GM19035 (cell line): ENCODE data around the gene ADI1.
A peak's percentile ranks its signal among the peaks of the same experiment; 100 is the strongest.

Experiments
- ATAC-seq: cut with Tn5 transposase; IDR thresholded peaks from one replicate; pipeline ENCODE4 v1.9.1; 2021; ENCODE audit not compliant: unreplicated experiment

Gene ADI1, protein sequence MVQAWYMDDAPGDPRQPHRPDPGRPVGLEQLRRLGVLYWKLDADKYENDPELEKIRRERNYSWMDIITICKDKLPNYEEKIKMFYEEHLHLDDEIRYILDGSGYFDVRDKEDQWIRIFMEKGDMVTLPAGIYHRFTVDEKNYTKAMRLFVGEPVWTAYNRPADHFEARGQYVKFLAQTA

GRCh38 chr2:3519255-3520205 lies at the start of gene ADI1:
TSS of gene ADI1 (minus strand) at chr2:3519531. CDS start at chr2:3519487, 44 bp downstream.
- peak; percentile 64 for ATAC-seq

- ATAC-seq: no peak
Observed at GRCh38 chr2:3566806-3567205, 47.5 kb upstream of the ADI1 start.

DNA sequence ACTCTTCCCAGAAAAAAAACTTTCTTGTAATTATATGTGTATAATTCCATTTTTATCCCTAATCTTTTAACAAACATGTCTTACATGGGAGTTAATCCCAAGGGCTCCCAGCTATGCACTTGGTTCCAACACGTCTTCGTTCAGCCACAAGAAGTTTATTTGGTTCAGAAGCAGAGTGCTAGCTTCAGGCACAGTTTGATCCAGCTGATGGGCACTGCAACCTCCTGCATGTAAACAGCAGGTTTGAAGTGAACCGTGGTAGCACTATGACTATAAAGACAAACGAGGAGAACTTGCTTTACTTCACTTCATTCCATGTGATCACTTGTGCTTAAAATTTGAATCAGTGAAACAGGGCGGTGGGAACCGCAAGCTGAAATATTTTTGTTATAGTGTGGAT lies 45.8 kb upstream of the ADI1 start:
- ATAC-seq: no peak

DNA sequence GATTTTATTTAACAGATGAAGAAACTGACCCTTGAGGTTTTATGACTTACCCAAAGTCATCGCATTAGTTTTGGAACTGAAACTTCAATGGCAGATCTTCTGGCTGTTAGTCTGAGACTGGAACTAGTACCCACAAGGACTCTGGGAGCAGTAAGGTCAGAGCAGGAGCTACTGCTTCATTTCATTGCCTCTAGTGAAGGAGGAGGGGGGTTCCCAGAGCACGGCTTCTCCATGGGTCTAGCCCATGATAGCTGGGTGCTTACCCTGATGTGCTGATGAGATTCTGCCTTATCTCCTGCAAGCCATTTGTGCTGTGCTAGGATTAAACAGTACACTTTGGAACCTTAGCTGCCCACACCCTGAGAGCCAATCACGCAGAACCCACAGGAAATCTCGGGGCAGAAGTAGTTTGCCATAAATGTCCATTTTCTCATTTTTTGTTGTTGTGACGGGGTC lies 44.2 kb upstream of the ADI1 start:
- ATAC-seq: peak; percentile 39

- peak; percentile 96 for ATAC-seq
Observed at GRCh38 chr2:3558205-3559014, 39.1 kb upstream of the ADI1 start, which contains the start of gene RNASEH1. TSS of gene RNASEH1 (minus strand) at chr2:3558333. CDS start at chr2:3558260, 73 bp downstream.

- ATAC-seq: peak; percentile 31
Observed at GRCh38 chr2:3557639-3558204, 38.4 kb upstream of the ADI1 start.

DNA sequence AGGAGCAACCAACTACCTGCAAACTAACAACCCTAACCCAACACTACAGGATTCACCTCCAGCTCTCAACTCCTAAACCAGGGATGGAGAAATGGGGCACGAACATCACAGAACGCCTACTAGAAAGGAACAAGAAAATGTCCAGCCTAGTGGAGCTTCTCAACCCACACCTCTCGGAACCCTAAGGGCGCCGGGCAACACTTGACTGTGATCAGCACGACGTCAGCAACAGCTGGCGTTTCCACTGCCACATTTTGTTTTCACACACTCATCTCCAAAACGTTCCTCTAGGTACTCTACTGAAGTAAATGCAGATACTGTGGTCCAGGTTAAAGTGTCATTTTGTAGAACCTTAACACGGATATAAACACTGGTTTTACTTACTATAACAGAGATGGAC lies 34.6 kb upstream of the ADI1 start:
- no peak for ATAC-seq

DNA sequence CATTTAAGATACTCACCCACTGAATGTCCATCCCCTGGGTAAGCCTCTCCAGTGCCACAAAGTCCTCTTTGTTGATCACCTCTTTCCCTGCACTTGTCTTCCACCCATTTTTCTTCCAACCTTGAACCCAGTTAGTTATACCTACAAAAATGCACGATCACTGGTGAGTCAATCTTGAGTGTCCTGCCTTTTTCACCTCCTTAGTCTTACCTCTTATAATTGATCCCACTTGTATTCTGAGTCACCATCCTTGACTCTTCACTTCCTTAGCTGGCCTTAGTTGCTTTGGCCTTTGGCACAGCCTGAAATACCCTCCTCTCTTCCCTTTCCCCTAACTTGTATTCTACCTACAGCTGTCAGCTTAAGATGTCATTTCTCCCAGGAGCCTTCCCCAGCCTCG lies 28.6 kb upstream of the ADI1 start:
- no peak for ATAC-seq

GRCh38 chr2:3545788-3546478 lies 26.6 kb upstream of the ADI1 start:
- ATAC-seq: no peak

GRCh38 chr2:3543023-3543683 lies 23.8 kb upstream of the ADI1 start:
- ATAC-seq: no peak

DNA sequence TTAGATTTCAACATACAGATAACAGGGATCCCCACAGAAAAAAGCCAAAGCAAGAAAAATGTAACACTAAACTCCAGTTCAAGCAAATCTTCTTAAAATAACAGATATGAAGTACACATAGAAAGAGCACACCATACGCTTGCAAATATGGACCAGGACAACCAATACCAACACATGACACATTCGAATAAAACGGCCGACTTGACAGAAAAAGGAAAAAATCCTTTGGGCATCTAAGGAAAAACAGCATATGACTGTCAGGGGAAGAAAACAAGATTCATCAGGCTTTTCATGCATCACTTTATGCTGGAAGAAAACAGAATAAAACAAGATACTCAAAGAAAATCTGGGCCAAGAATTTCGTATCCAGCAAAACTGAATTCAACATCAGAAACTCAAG lies 22.8 kb upstream of the ADI1 start:
- no peak for ATAC-seq

GRCh38 chr2:3539836-3540235 lies 20.5 kb upstream of the ADI1 start:
- no peak for ATAC-seq

DNA sequence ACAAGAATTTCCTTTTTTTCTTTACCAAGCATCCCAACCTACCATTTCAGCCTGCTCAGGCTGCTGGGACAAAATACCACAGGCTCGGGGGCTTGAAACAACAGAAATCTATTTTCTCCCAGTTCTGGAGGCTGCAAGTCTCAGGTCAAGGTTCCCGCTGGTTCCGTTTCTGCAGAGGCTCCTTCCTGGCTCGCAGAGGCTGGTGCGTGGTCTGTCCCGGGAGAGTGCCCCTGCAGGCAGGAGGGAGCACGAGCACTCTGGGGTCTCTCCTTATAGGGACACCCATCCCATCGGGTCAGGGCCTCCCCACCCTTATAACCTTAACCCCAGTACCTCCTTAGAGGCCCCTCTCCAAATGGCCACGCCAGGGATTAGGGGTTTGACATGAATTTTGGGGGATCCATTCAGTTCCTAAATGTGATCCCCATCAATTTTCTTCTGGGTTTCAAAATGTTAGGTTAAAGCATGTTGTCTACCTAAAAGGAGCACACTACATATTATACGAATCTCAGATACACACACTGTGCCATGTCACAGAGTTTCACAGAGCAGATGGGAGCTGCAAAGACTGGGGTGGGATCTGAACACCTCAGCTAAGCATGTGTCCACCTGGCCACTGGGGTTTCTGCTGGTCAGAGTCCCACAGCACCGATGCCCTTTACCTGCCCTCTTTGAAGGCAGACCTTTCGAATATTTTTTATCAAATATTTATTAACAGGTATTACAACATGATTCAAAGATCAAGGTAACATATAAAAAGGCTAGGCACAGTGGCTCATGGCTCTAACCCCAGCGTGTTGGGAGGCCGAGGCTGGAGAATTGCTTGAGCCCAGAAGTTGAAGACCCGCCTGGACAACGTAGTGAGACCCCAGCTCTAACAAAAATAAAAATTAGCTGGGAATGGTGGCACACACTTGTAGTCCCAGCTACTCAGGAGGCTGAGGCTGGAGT lies 17.6 kb upstream of the ADI1 start:
- ATAC-seq: no peak

GRCh38 chr2:3535794-3536681 lies 16.7 kb upstream of the ADI1 start:
- ATAC-seq: no peak

- no peak for ATAC-seq
Observed at GRCh38 chr2:3535467-3535793, 16.1 kb upstream of the ADI1 start.

DNA sequence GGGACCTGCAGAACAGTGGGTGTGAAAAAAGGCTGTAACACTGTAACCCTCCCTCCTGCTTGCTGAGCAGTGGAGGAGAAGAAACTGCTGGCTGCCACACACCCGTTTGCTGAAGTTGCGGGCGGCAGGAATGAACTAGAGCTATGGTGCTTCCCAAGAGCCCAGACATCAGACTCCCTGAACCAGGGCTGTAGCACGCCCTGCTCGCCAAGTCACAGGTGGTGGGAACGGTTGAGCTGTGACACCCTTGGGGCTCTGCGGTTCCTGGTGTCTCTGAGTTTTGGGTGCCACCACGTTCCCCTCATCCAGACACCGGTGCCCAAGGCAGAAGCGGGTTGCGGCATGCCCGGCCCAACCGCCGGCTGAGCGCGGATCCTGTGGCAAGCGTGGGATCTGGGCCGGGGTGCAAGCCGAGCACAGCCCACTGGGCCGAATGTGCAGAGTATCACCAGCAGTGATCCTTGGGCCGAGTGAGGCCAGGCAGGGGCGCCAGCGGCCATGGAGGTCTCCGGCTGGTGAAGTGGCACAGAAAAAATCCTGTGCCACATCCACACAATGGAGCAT lies 15.0 kb upstream of the ADI1 start:
- ATAC-seq: no peak

DNA sequence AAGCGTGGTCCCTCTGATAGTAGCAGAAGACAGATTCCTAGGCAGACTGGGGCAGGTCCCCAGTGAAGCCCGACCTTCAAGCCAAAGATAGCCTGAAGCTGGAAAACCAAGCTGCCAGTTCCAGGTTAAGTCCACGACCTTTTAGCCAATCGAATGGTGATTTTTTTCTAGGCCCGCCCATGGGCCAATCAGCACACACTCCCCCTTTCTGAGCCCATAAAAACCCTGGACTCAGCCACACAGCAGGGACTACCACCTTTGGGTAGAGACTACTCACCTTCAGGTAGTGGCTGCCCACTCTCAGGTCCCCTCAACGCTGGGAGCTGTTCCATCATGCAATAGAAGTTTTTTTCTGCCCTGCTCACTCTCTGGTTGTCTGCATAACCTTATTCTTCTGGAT lies 14.5 kb upstream of the ADI1 start:
- ATAC-seq: no peak

DNA sequence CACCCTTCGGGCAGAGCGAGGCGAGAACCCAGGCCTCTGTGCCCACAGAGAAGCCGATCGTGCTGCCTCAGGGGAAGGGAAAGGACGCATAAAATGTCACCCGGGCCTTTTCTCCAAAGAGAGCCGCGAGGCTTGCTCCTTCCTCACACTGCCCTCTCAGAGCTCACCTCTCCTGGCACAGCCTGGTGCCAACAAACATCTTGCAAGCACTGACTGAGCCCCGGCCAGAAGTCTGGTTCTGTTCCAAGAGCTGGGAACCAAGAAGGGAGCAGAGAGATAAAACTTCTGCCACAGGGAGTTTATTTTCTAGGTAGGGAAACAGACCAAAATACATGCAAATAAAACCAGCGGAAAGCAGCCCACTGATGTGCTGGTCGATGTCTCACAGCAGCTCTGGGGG lies 13.6 kb upstream of the ADI1 start:
- ATAC-seq: no peak
